ENCODE results near the gene PIP4K2B.

The PIP4K2B gene

DNA sequence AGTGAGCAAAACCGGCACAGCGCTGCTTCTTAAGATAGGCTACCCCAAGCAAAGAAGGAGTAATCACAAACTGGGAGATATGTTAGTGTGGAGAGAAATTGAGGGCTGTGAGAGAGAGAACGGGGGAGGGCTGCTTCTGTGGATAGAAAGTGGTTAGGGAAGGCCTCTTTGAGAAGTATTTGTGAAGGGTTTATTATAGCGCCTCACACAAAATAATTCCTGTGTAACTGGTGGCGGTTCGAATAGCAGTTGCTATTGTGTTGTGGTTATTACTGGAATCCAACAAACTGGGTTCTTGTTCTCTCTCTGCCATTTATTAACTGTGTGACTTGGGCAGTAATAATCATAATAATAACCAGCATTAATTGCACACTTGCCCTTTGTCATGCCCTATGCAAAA is 78.4 kb downstream of the PIP4K2B start:
- WGBS (ENCODE audit: extremely low coverage, insufficient coverage, insufficient read length) = no CpG with 5 or more reads among the region's 6 CpGs

DNA sequence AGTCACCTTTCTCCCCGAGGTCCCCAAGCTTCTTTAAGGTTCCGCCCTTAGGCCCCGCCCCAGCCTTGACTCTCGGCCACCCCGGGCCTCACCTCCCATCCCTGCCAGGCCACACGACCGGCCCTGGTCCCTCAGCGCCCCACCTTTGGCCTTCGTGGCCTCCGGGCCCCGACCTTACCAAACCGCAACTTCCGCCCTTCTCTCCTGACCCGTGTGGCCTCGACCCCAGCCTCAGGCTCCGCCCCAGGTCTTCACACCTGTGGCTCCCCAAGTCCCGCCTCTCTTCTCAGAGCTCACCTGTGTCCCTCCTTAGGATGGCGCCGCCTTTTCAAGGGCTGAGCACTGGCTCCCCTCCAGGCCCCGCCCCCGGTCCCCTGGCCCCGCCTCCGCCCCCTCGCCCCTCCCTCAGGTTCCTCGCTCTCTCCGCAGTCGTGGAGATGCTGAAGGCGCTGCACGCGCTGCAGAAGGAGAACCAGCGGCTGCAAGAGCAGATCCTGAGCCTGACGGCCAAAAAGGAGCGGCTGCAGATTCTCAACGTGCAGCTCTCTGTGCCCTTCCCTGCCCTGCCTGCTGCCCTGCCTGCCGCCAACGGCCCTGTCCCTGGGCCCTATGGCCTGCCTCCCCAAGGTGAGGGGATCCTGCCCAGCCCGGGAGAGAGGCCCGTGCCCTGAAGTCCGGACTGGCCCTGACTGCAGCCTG is 79.3 kb downstream of the PIP4K2B start:
- no peak overlapping the region for H3K14ac ChIP-seq (ENCODE audit: low read length)
- H2BK120ac ChIP-seq (ENCODE audit: insufficient read depth, low read length, poor library complexity) = no peak overlapping the region
- H3K18ac ChIP-seq (ENCODE audit: low read length) = no peak overlapping the region
- DNase-seq = no peak
- H3K9me3 ChIP-seq (ENCODE audit: insufficient read depth, low read depth, low read length) = peaks cover 1% of the 10 kb centered on the region
- H2AK5ac ChIP-seq (ENCODE audit: low read length) = peak overlapping the region; percentile 12
- no peak overlapping the region for H3K27ac ChIP-seq (ENCODE audit: low read depth, low read length)
- H4K12ac ChIP-seq (ENCODE audit: low read depth, low read length) = no peak overlapping the region
- H4K8ac ChIP-seq (ENCODE audit: low read depth, low read length) = peak overlapping the region; percentile 79
- no peak overlapping the region for H2BK5ac ChIP-seq (ENCODE audit: low read depth, low read length, poor library complexity)
- H3K9ac ChIP-seq (ENCODE audit: low read length) = no peak overlapping the region
- peak overlapping the region; percentile 8 for H2BK12ac ChIP-seq (ENCODE audit: low read length)
- H3K4me3 ChIP-seq (ENCODE audit: low read depth, low read length) = no peak overlapping the region
- no peaks in the 10 kb centered on the region for H3K79me2 ChIP-seq (ENCODE audit: control insufficient read depth, insufficient read depth, low read length, poor library complexity)
- H3K27me3 ChIP-seq (ENCODE audit: insufficient read depth, low read length) = no peaks in the 10 kb centered on the region
- peak overlapping the region; percentile 45 for H4K91ac ChIP-seq (ENCODE audit: low read depth, low read length)
- no peak overlapping the region for H2AFZ ChIP-seq (ENCODE audit: insufficient read depth, low read length, poor library complexity)
- H3K4me1 ChIP-seq (ENCODE audit: control insufficient read depth in 1 of 2, insufficient read depth in 2 of 2, low read length in 2 of 2) = peaks cover 8 to 12% of the 10 kb centered on the region in 2 experiments
- WGBS (ENCODE audit: extremely low coverage, insufficient coverage, insufficient read length) = no CpG with 5 or more reads among the region's 39 CpGs
- H3K4me2 ChIP-seq (ENCODE audit: low read length) = peak overlapping the region; percentile 66
- H3K23ac ChIP-seq (ENCODE audit: low read length) = no peak overlapping the region
- H3K79me1 ChIP-seq (ENCODE audit: low read length) = peaks cover 3% of the 10 kb centered on the region
- H3K36me3 ChIP-seq (ENCODE audit: control insufficient read depth in 1 of 2, insufficient read depth in 2 of 2, low read length in 2 of 2) = peaks cover 31 to 43% of the 10 kb centered on the region in 2 experiments
- H3K4ac ChIP-seq (ENCODE audit: low read depth, low read length) = no peak overlapping the region

More for the DNA sequence above, 78.4 kb downstream of the PIP4K2B start:
- Histone ChIP-seq H3K4me2 (ENCODE audit: low read length) (no peak overlapping the region), H3K18ac (ENCODE audit: low read length) (no peak overlapping the region), H3K9me3 (ENCODE audit: insufficient read depth, low read depth, low read length) (peaks cover 1% of the 10 kb centered on the region), H3K79me2 (ENCODE audit: control insufficient read depth, insufficient read depth, low read length, poor library complexity) (no peaks in the 10 kb centered on the region), H2AK5ac (ENCODE audit: low read length) (no peak overlapping the region), H2BK5ac (ENCODE audit: low read depth, low read length, poor library complexity) (no peak overlapping the region), H3K4me3 (ENCODE audit: low read depth, low read length) (no peak overlapping the region), H3K4ac (ENCODE audit: low read depth, low read length) (no peak overlapping the region), H4K8ac (ENCODE audit: low read depth, low read length) (no peak overlapping the region), H2BK12ac (ENCODE audit: low read length) (no peak overlapping the region), H3K4me1 (ENCODE audit: control insufficient read depth in 1 of 2, insufficient read depth in 2 of 2, low read length in 2 of 2) (peaks cover 8 to 12% of the 10 kb centered on the region in 2 experiments), H3K27ac (ENCODE audit: low read depth, low read length) (no peak overlapping the region), H2AFZ (ENCODE audit: insufficient read depth, low read length, poor library complexity) (no peak overlapping the region), H3K14ac (ENCODE audit: low read length) (no peak overlapping the region), H3K79me1 (ENCODE audit: low read length) (peaks cover 3% of the 10 kb centered on the region), H3K23ac (ENCODE audit: low read length) (no peak overlapping the region), H4K91ac (ENCODE audit: low read depth, low read length) (no peak overlapping the region), H3K27me3 (ENCODE audit: insufficient read depth, low read length) (no peaks in the 10 kb centered on the region), H3K9ac (ENCODE audit: low read length) (no peak overlapping the region), H2BK120ac (ENCODE audit: insufficient read depth, low read length, poor library complexity) (no peak overlapping the region), H4K12ac (ENCODE audit: low read depth, low read length) (no peak overlapping the region), H3K36me3 (ENCODE audit: control insufficient read depth in 1 of 2, insufficient read depth in 2 of 2, low read length in 2 of 2) (peaks cover 26 to 40% of the 10 kb centered on the region in 2 experiments)
- DNase-seq = no peak

DNA sequence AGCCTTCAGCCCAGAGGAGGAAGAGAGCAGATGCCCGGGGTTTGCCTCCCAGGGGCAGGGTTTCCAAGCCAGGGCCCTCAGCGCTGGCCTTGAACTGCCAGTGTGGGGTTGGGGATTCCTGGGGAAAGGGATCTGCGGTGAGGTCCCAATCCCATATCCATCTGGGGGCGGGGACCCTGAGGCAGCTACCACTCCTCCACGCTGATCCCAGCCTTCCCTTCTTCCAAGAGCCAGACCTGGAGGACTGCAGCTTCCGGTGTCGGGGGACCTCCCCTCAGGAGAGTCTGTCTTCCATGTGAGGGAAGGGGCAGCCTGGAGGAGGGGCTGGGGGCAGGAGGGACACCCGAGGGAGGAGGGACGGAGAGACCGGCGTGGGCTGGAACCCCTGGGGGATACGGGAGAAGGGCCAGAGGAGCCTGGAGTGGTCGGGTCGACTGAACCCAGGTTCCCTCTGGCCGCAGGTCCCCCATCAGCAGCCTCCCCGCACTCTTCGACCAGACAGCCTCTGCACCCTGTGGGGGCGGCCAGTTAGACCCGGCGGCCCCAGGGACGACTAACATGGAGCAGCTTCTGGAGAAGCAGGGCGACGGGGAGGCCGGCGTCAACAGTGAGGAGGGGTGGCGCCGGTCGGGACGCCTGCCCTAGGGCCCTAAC is 79.9 kb downstream of the PIP4K2B start:
- no peak overlapping the region for H2BK12ac ChIP-seq (ENCODE audit: low read length)
- H4K8ac ChIP-seq (ENCODE audit: low read depth, low read length) = peak overlapping the region; percentile 79
- no peak overlapping the region for H3K4ac ChIP-seq (ENCODE audit: low read depth, low read length)
- peaks cover 3% of the 10 kb centered on the region for H3K79me1 ChIP-seq (ENCODE audit: low read length)
- H3K18ac ChIP-seq (ENCODE audit: low read length) = no peak overlapping the region
- DNase-seq = no peak
- H2AFZ ChIP-seq (ENCODE audit: insufficient read depth, low read length, poor library complexity) = no peak overlapping the region
- H4K12ac ChIP-seq (ENCODE audit: low read depth, low read length) = peak overlapping the region; percentile 2
- H3K14ac ChIP-seq (ENCODE audit: low read length) = peak overlapping the region; percentile 49
- no peak overlapping the region for H3K4me3 ChIP-seq (ENCODE audit: low read depth, low read length)
- H3K4me1 ChIP-seq (ENCODE audit: control insufficient read depth in 1 of 2, insufficient read depth in 2 of 2, low read length in 2 of 2) = peaks cover 8 to 12% of the 10 kb centered on the region in 2 experiments
- H3K23ac ChIP-seq (ENCODE audit: low read length) = no peak overlapping the region
- peak overlapping the region; percentile 45 for H4K91ac ChIP-seq (ENCODE audit: low read depth, low read length)
- no peak overlapping the region for H3K9ac ChIP-seq (ENCODE audit: low read length)
- no peaks in the 10 kb centered on the region for H3K79me2 ChIP-seq (ENCODE audit: control insufficient read depth, insufficient read depth, low read length, poor library complexity)
- no peaks in the 10 kb centered on the region for H3K27me3 ChIP-seq (ENCODE audit: insufficient read depth, low read length)
- H3K27ac ChIP-seq (ENCODE audit: low read depth, low read length) = peak overlapping the region; percentile 21
- H2BK5ac ChIP-seq (ENCODE audit: low read depth, low read length, poor library complexity) = peak overlapping the region; percentile 43
- H3K9me3 ChIP-seq (ENCODE audit: insufficient read depth, low read depth, low read length) = peaks cover 1% of the 10 kb centered on the region
- no CpG with 5 or more reads among the region's 29 CpGs for WGBS (ENCODE audit: extremely low coverage, insufficient coverage, insufficient read length)
- peaks cover 26 to 38% of the 10 kb centered on the region in 2 experiments for H3K36me3 ChIP-seq (ENCODE audit: control insufficient read depth in 1 of 2, insufficient read depth in 2 of 2, low read length in 2 of 2)
- no peak overlapping the region for H2BK120ac ChIP-seq (ENCODE audit: insufficient read depth, low read length, poor library complexity)
- peak overlapping the region; percentile 12 for H2AK5ac ChIP-seq (ENCODE audit: low read length)
- H3K4me2 ChIP-seq (ENCODE audit: low read length) = peak overlapping the region; percentile 66

DNA sequence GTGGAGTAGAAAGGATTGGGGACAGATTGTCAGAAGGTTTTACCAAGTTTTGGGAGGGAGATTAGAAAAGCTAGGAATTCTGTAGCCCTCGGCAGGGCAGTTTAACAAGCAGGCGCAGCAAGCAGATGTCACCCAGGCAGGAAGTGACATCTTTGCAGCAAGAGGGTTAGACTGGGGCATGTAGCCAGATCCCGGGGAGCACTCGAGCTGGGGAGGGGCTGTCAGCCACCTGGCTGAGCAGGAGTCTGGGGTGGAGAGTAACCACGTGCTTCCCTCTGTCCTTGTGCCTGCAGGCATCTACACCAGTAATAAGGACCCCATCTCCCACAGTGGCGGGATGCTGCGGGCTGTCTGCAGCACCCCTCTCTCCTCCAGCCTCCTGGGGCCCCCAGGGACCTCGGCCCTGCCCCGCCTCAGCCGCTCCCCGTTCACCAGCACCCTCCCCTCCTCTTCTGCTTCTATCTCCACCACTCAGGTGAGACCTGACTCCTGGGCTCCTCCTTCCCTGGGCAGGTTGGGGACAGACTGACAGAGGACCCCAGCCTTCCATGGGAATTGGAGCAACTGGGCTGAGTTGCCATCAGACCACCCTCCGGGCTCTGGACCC is 82.1 kb downstream of the PIP4K2B start:
- Histone ChIP-seq H3K9me3 (ENCODE audit: insufficient read depth, low read depth, low read length) (peaks cover 2% of the 10 kb centered on the region), H3K4me2 (ENCODE audit: low read length) (no peak overlapping the region), H3K27ac (ENCODE audit: low read depth, low read length) (no peak overlapping the region), H2BK120ac (ENCODE audit: insufficient read depth, low read length, poor library complexity) (no peak overlapping the region), H3K79me1 (ENCODE audit: low read length) (peaks cover 3% of the 10 kb centered on the region), H3K14ac (ENCODE audit: low read length) (no peak overlapping the region), H4K91ac (ENCODE audit: low read depth, low read length) (no peak overlapping the region), H3K18ac (ENCODE audit: low read length) (no peak overlapping the region), H3K27me3 (ENCODE audit: insufficient read depth, low read length) (no peaks in the 10 kb centered on the region), H3K79me2 (ENCODE audit: control insufficient read depth, insufficient read depth, low read length, poor library complexity) (no peaks in the 10 kb centered on the region), H2BK12ac (ENCODE audit: low read length) (no peak overlapping the region), H3K4me1 (ENCODE audit: control insufficient read depth in 1 of 2, insufficient read depth in 2 of 2, low read length in 2 of 2) (peaks cover 8 to 12% of the 10 kb centered on the region in 2 experiments), H2AFZ (ENCODE audit: insufficient read depth, low read length, poor library complexity) (no peak overlapping the region), H4K8ac (ENCODE audit: low read depth, low read length) (no peak overlapping the region), H4K12ac (ENCODE audit: low read depth, low read length) (no peak overlapping the region), H2BK5ac (ENCODE audit: low read depth, low read length, poor library complexity) (no peak overlapping the region), H3K4me3 (ENCODE audit: low read depth, low read length) (no peak overlapping the region), H3K9ac (ENCODE audit: low read length) (no peak overlapping the region), H2AK5ac (ENCODE audit: low read length) (no peak overlapping the region), H3K23ac (ENCODE audit: low read length) (no peak overlapping the region), H3K36me3 (ENCODE audit: control insufficient read depth in 1 of 2, insufficient read depth in 2 of 2, low read length in 2 of 2) (peaks cover 40 to 42% of the 10 kb centered on the region in 2 experiments), H3K4ac (ENCODE audit: low read depth, low read length) (no peak overlapping the region)
- DNase-seq = no peak
- no CpG with 5 or more reads among the region's 12 CpGs for WGBS (ENCODE audit: extremely low coverage, insufficient coverage, insufficient read length)
